Thoracic aorta (tissue), 2 donors: ENCODE results near the gene SPOCK1. TPM values are rescaled to one million over a fixed set of nuclear protein-coding genes. Genes with fewer than 3 reads are reported as not detected.

Experiments
- ATAC-seq: fragments of 150-250 bp; one replicate; pipeline ENCODE4 v1.8.0; 2017; ENCODE audit warnings: low read depth; ENCODE audit not compliant: insufficient number of reproducible peaks, low FRiP score
- DNase-seq: peaks from one replicate; pipeline ENCODE4 v3.0.0-alpha.2; 2020; ENCODE audit warnings: low spot score
- H3K27ac ChIP-seq, 2 donors: fragments of 200-600 bp; sonication (generic); 1 replicate in 1 of 2; 2 replicates in 1 of 2; pipeline ENCODE4 v1.5.1; 2016; ENCODE audit warnings: mild to moderate bottlenecking in 2 of 2, moderate library complexity in 2 of 2
- H3K27me3 ChIP-seq: fragments of 200-600 bp; sonication (generic); replicated peaks from 2 replicates; pipeline ENCODE4 v1.6.0; 2016; ENCODE audit warnings: mild to moderate bottlenecking; ENCODE audit not compliant: insufficient read depth
- H3K36me3 ChIP-seq: fragments of 200-600 bp; sonication (generic); one replicate; pipeline ENCODE4 v1.5.1; 2016
- H3K4me1 ChIP-seq, 2 donors: fragments of 200-600 bp; sonication (generic); 1 replicate in 1 of 2; 2 replicates in 1 of 2; pipeline versions ENCODE4 v1.5.1 to v1.6.0; 2016; ENCODE audit warnings: low read depth in 2 of 2, mild to moderate bottlenecking in 1 of 2; ENCODE audit not compliant: control insufficient read depth in 1 of 2
- H3K4me3 ChIP-seq: fragments of 200-600 bp; sonication (generic); 2 replicates; pipeline ENCODE4 v1.5.1; 2016; ENCODE audit warnings: mild to moderate bottlenecking
- H3K9me3 ChIP-seq: fragments of 200-600 bp; sonication (generic); 2 replicates; pipeline ENCODE4 v1.5.1; 2016
- total RNA-seq, 2 donors: library from RNA; depleted of rRNA; stranded (reverse); fragments of >200 nt; gene quantifications; one replicate each; pipeline versions ENCODE4 v1.1.0 to v1.2.3, GENCODE V29; 2016
- TF ChIP-seq, protein P1 (sequence below): fragments of 200-600 bp; sonication (generic); IDR thresholded peaks from one replicate; pipeline ENCODE4 v1.5.1; 2019; ENCODE audit warnings: antibody characterized with exemption

SPOCK1 gene
- total RNA-seq, 2 donors from 2014 or later, result 25.2 to 43.2 TPM

DNA sequence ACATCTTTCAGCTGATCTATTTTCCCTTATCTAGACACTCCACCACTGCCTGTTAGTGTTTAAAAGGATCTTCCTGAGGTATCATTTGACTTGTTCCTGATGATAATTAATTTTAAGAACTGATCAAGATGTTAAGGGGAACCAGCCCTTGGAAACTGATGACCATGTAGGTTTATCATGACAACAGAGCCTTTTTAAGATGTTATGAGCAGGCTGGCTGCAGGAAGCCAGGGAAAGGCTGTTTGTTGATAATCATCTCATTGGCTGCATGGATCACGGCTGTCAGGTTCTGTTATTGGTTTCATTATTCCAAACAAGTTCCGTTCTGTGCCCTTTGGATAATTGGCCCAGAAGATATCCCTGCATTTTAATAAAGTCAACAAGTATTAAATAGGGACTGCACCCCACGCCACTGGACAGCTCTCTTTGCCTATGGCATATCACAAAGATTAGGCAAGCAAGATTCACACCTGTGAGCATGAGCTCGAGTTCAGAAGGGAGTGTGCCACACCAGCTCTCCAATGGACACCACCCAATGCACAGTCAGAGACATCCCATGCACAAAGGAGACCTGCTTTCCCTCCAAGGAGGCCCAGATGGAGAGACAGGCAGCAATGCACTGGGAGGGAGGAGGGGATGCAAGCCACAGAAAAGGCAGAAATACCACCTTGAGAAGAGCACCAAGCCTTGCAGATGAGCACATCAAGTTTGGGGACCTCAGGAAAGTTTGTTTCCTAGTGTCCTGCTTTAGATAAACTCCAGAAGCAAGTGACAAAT is 88.7 kb downstream of the SPOCK1 start:
- Histone ChIP-seq H3K36me3 (no peaks in the 10 kb centered on the region), H3K4me3 (no peak overlapping the region), H3K27me3 (no peaks in the 10 kb centered on the region), H3K4me1 (peaks cover 9 to 14% of the 10 kb centered on the region in 2 donors), H3K27ac (no peak overlapping the region), H3K9me3 (no peaks in the 10 kb centered on the region)
- DNase-seq (no peak), ATAC-seq (no peak)
- TF ChIP-seq, protein P1, sequence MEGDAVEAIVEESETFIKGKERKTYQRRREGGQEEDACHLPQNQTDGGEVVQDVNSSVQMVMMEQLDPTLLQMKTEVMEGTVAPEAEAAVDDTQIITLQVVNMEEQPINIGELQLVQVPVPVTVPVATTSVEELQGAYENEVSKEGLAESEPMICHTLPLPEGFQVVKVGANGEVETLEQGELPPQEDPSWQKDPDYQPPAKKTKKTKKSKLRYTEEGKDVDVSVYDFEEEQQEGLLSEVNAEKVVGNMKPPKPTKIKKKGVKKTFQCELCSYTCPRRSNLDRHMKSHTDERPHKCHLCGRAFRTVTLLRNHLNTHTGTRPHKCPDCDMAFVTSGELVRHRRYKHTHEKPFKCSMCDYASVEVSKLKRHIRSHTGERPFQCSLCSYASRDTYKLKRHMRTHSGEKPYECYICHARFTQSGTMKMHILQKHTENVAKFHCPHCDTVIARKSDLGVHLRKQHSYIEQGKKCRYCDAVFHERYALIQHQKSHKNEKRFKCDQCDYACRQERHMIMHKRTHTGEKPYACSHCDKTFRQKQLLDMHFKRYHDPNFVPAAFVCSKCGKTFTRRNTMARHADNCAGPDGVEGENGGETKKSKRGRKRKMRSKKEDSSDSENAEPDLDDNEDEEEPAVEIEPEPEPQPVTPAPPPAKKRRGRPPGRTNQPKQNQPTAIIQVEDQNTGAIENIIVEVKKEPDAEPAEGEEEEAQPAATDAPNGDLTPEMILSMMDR, result no peak

DNA sequence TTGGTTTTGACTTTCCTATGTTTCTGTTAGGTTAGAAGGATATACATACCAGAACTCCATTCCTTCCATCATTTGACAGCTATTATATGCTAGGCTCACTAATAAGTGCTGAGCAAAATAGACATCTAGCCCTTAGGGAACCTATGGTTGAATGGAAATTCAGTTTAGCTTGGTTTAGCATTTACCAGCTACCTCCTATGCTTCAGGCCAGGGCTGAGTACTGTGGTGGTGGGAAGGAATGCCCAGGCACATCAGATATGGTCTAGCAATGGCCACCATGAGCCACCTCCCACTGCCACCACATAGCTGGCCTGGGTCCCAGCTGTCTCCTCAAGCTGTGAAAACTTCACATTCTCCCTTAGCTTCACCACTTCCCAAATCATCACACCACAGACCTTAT is 89.4 kb downstream of the SPOCK1 start:
- no peak for DNase-seq
- Histone ChIP-seq H3K4me1 (peaks cover 3 to 7% of the 10 kb centered on the region in 2 donors), H3K9me3 (no peaks in the 10 kb centered on the region), H3K27me3 (no peaks in the 10 kb centered on the region), H3K4me3 (no peak overlapping the region), H3K27ac (no peak overlapping the region), H3K36me3 (no peaks in the 10 kb centered on the region)
- ATAC-seq, result no peak
- TF ChIP-seq, protein P1, result no peak

DNA sequence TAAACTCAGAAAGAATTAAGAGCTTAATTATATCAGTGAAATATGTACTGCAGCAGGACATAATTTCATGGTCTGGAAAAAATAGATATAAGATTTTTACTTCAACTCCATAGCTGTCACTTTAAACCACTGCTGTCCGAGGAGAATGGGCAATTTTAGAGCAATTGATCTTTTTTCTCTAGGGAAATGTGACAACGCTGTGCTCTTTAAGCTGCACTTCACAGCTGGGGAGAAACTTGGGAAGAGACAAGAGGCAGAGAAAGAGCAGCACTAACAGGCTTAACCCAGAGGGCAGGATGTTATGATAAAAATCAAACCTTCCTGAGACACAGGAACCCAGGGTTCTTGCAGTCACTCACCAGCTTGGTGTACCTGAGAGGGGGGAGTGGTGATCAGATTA is 92.0 kb downstream of the SPOCK1 start:
- ATAC-seq, result no peak
- H3K36me3 ChIP-seq, result no peaks in the 10 kb centered on the region
- no peak overlapping the region for H3K4me3 ChIP-seq
- H3K9me3 ChIP-seq, result no peaks in the 10 kb centered on the region
- H3K27me3 ChIP-seq, result no peaks in the 10 kb centered on the region
- no peaks in the 10 kb centered on the region for H3K4me1 ChIP-seq
- TF ChIP-seq, protein P1, result no peak
- no peak for DNase-seq
- H3K27ac ChIP-seq, result no peak overlapping the region

DNA sequence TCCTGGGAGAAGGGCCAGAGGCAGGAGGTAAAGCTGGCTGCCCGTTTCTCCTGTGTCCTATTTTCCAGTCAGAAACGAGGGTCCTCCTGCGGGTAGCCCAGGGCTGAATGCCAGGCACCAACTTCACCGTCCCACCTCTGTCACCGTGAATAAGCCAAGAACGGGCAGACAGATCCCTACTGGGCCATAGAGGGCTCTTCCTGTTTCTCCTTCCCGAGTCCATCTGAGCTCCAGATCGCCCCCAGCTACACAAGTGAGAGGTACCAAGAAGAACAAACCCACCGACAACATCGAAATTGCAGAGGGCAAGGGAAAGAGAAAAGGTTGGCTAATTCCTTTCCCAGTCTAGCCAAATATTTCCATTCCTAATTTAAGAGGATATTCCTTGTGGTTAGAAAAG is 93.7 kb downstream of the SPOCK1 start:
- Histone ChIP-seq H3K27me3 (no peaks in the 10 kb centered on the region), H3K9me3 (no peaks in the 10 kb centered on the region), H3K27ac (no peak overlapping the region), H3K4me3 (no peak overlapping the region), H3K4me1 (no peaks in the 10 kb centered on the region), H3K36me3 (no peaks in the 10 kb centered on the region)
- ATAC-seq (no peak), DNase-seq (no peak)
- TF ChIP-seq, protein P1, result no peak

DNA sequence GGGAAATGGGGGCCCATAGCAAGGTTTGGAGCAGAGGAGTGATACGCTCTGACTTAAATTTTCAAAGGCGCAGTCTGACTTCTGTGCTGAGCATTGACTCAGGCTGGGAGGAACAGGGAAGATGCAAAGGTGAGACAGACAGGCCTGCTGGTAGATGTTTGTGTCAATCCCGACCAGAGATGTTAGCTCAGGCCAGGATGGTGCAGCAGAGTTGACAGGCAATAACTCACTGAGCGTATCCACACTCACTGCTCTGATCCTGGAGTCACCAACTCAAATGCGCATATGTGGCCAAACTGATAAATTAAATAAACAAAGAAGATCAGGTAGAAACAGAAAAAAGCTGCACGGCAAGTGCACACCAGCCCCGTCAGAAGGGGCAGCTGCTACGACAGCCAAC is 95.3 kb downstream of the SPOCK1 start:
- DNase-seq, result no peak
- no peak for ATAC-seq
- Histone ChIP-seq H3K27me3 (no peaks in the 10 kb centered on the region), H3K27ac (no peak overlapping the region), H3K9me3 (no peaks in the 10 kb centered on the region), H3K4me3 (no peak overlapping the region), H3K4me1 (no peaks in the 10 kb centered on the region), H3K36me3 (no peaks in the 10 kb centered on the region)
- TF ChIP-seq, protein P1, result no peak
